DOHH2 (cell line): Measurements from ENCODE around the gene CCDC38.
"Not testable (repeated sequence)": the region's sequence is repeated elsewhere in the genome, so short reads cannot be mapped to it uniquely, and the experiment has no call there.

Source experiments
- H3F3A ChIP-seq: fragments of 200-600 bp; sonication (generic), shearing (Covaris generic); 2 replicates; pipeline ENCODE4 v1.6.0; 2016; ENCODE audit warnings: antibody characterized with exemption, mild to moderate bottlenecking; ENCODE audit not compliant: control insufficient read depth, insufficient read depth
- H3K27ac ChIP-seq: fragments of 200-600 bp; sonication (generic); 2 replicates; pipeline ENCODE4 v1.5.1; 2014; ENCODE audit warnings: low read depth, mild to moderate bottlenecking, low read length, moderate library complexity
- H3K27me3 ChIP-seq: fragments of 200-600 bp; sonication (generic); 2 replicates; pipeline ENCODE4 v1.6.1; 2014; ENCODE audit warnings: mild to moderate bottlenecking, low read length, mixed read lengths; ENCODE audit not compliant: control insufficient read depth
- H3K36me3 ChIP-seq: fragments of 200-600 bp; sonication (generic); 2 replicates; pipeline ENCODE4 v1.6.1; 2014; ENCODE audit warnings: mild to moderate bottlenecking, low read length, moderate library complexity, mixed read lengths; ENCODE audit not compliant: control insufficient read depth
- H3K4me1 ChIP-seq: fragments of 200-600 bp; sonication (generic); 2 replicates; pipeline ENCODE4 v1.6.1; 2014; ENCODE audit warnings: mild to moderate bottlenecking, low read length, mixed read lengths; ENCODE audit not compliant: control insufficient read depth
- H3K4me2 ChIP-seq: fragments of 200-600 bp; sonication (generic); 2 replicates; pipeline ENCODE4 v1.6.0; 2014; ENCODE audit warnings: mild to moderate bottlenecking, low read length, moderate library complexity
- H3K4me3 ChIP-seq: fragments of 200-600 bp; sonication (generic); 2 replicates; pipeline ENCODE4 v1.5.1; 2014; ENCODE audit warnings: mild to moderate bottlenecking, low read length, mixed read lengths
- H3K79me2 ChIP-seq: fragments of 200-600 bp; sonication (generic); 2 replicates; pipeline ENCODE4 v1.6.1; 2014; ENCODE audit warnings: mild to moderate bottlenecking, low read length, mixed read lengths; ENCODE audit not compliant: control insufficient read depth
- H3K9me2 ChIP-seq: fragments of 200-600 bp; sonication (generic); replicated peaks from 2 replicates; pipeline ENCODE4 v1.6.1; 2014; ENCODE audit warnings: mild to moderate bottlenecking, low read length, mixed read lengths; ENCODE audit not compliant: control insufficient read depth
- H3K9me3 ChIP-seq: fragments of 200-600 bp; sonication (generic); 2 replicates; pipeline ENCODE4 v1.6.1; 2014; ENCODE audit warnings: antibody characterized with exemption, low read length, mixed read lengths; ENCODE audit not compliant: control insufficient read depth, insufficient read depth
- H4K20me1 ChIP-seq: fragments of 200-600 bp; sonication (generic); 2 replicates; pipeline ENCODE4 v1.6.0; 2014; ENCODE audit warnings: low read depth, mild to moderate bottlenecking, antibody characterized with exemption, low read length, moderate library complexity; ENCODE audit not compliant: control insufficient read depth, insufficient read depth
- CTCF ChIP-seq: fragments of 200-600 bp; sonication (generic); IDR thresholded peaks from one replicate; pipeline ENCODE4 v1.5.1; 2014; ENCODE audit warnings: antibody characterized with exemption, mild to moderate bottlenecking, low read depth, low read length; ENCODE audit not compliant: poor library complexity, severe bottlenecking
- EZH2phosphoT487 ChIP-seq: fragments of 200-600 bp; sonication (generic); IDR thresholded peaks from 2 replicates; pipeline ENCODE4 v1.6.1; 2017; ENCODE audit warnings: borderline replicate concordance, mild to moderate bottlenecking, antibody characterized with exemption, low read length, moderate library complexity, mixed read lengths

Gene CCDC38

GRCh38 chr12:95848575-95849388, 93.6 kb downstream of the CCDC38 start:
- H4K20me1 ChIP-seq = no peaks in the 10 kb centered on the region
- H3K9me2 ChIP-seq = no peaks in the 10 kb centered on the region
- H3K79me2 ChIP-seq = no peaks in the 10 kb centered on the region
- H3F3A ChIP-seq = no peaks in the 10 kb centered on the region
- TF ChIP-seq EZH2phosphoT487 (no peak), CTCF (no peak)
- peaks cover 8% of the 10 kb centered on the region for H3K4me1 ChIP-seq
- no peak overlapping the region for H3K27ac ChIP-seq
- H3K4me2 ChIP-seq = no peak overlapping the region
- no peaks in the 10 kb centered on the region for H3K36me3 ChIP-seq
- no peak overlapping the region for H3K4me3 ChIP-seq
- peaks cover 5% of the 10 kb centered on the region for H3K27me3 ChIP-seq
- no peaks in the 10 kb centered on the region for H3K9me3 ChIP-seq

- H3K4me3 ChIP-seq, H3F3A ChIP-seq, H3K79me2 ChIP-seq, H3K27me3 ChIP-seq, H3K27ac ChIP-seq, H3K9me3 ChIP-seq, H4K20me1 ChIP-seq, H3K9me2 ChIP-seq, H3K4me2 ChIP-seq, H3K4me1 ChIP-seq, H3K36me3 ChIP-seq: not testable (repeated sequence)
These were observed 100.0 kb downstream of the CCDC38 start for GRCh38 chr12:95842426-95842825.

GRCh38 chr12:95838125-95838524, 104.3 kb downstream of the CCDC38 start:
- no peak overlapping the region for H3K4me2 ChIP-seq
- peaks cover 13% of the 10 kb centered on the region for H3K27me3 ChIP-seq
- no peaks in the 10 kb centered on the region for H3K36me3 ChIP-seq
- no peak overlapping the region for H3K4me3 ChIP-seq
- TF ChIP-seq CTCF (no peak), EZH2phosphoT487 (no peak)
- no peak overlapping the region for H3K27ac ChIP-seq
- H3K4me1 ChIP-seq = no peaks in the 10 kb centered on the region
- no peaks in the 10 kb centered on the region for H3K79me2 ChIP-seq
- no peaks in the 10 kb centered on the region for H4K20me1 ChIP-seq
- no peaks in the 10 kb centered on the region for H3F3A ChIP-seq
- H3K9me3 ChIP-seq = no peaks in the 10 kb centered on the region
- no peaks in the 10 kb centered on the region for H3K9me2 ChIP-seq

- no peak overlapping the region for H3K4me2 ChIP-seq
- no peaks in the 10 kb centered on the region for H4K20me1 ChIP-seq
- H3K4me1 ChIP-seq = no peaks in the 10 kb centered on the region
- H3K9me2 ChIP-seq = no peaks in the 10 kb centered on the region
- no peaks in the 10 kb centered on the region for H3K9me3 ChIP-seq
- H3K27me3 ChIP-seq = peaks cover 15% of the 10 kb centered on the region
- no peaks in the 10 kb centered on the region for H3K36me3 ChIP-seq
- H3F3A ChIP-seq = no peaks in the 10 kb centered on the region
- TF ChIP-seq CTCF = no peak
- TF ChIP-seq EZH2phosphoT487 = no peak
- H3K79me2 ChIP-seq = no peaks in the 10 kb centered on the region
- H3K27ac ChIP-seq = no peak overlapping the region
- H3K4me3 ChIP-seq = no peak overlapping the region
These were observed 105.0 kb downstream of the CCDC38 start for GRCh38 chr12:95837240-95838038.
